HG03442 (cell line): ENCODE data around the gene RNF111.
"Not testable (repeated sequence)": the region's sequence is repeated elsewhere in the genome, so short reads cannot be mapped to it uniquely, and the experiment has no call there.

Experiments used
- ATAC-seq: cut with Tn5 transposase; IDR thresholded peaks from one replicate; pipeline ENCODE4 v1.9.1; 2021; ENCODE audit warnings: mild to moderate bottlenecking, moderate library complexity; ENCODE audit not compliant: unreplicated experiment

The RNF111 gene

GRCh38 chr15:59052915-59053407, 65.5 kb downstream of the RNF111 start:
- no peak for ATAC-seq

DNA sequence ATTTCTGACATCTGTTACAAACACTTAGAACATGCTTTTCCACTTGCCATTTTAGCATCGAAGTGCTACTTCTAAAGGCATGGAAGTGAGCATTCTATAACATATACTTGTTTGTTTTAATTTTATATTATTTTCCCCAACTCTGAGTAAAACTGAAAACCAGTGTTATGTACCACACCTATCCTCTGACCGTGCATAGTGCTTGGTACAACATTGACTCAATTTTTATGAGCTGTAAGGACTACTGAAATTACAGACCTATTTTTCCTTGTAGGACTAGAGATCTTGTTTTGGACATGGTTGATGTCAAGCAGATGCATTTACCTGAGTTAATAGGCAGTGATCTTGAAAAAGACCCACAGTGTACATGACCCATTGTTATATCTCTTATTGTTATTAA, 66.0 kb downstream of the RNF111 start:
- ATAC-seq = no peak

DNA sequence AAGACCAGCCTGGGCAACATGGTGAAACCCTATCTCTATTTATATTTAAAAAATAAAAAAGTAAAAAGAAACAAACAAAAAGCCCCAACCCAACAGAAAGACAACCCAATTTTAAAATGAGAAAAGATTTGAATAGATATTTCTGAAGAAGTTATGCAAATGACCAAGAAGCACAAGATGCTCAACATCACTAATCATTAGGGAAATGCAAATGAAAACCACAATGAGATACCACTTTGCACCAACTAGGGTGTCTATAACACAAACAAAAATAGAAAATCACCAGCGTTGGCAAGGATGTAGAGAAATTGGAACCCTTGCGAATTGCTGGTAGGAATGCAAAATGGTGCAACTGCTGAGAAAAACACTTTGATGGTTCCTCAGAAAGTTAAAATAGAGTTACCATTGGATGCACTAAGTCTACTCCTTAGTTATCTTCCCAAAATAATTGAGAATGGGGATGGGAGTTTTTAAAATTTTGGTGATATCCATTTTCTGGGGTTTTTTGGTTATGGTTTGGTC, 71.7 kb downstream of the RNF111 start:
- ATAC-seq = no peak

GRCh38 chr15:59060348-59060747, 72.9 kb downstream of the RNF111 start:
- no peak for ATAC-seq

DNA sequence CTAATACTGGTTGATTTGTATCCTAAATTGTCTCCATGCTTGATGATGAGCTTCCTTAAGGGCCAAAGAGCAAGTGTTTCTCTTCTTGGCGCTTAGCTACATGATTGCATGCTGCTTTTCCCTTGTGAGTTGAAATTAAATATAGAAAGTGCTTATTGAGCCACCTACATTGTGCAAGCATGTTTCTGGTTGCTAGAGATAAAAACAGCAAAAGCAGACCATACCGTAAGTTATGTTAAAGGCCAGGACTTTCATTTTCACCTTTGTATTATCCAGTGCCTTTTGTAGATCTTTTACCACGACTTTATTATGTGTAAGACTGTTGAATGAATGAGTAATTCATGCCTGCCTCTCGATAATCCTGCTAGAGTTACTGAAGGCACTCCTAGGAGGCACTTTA, 75.6 kb downstream of the RNF111 start:
- no peak for ATAC-seq

- no peak for ATAC-seq
Measured at GRCh38 chr15:59069430-59069829, 82.0 kb downstream of the RNF111 start.

- ATAC-seq = no peak
Measured at GRCh38 chr15:59074607-59075006, 87.1 kb downstream of the RNF111 start.

DNA sequence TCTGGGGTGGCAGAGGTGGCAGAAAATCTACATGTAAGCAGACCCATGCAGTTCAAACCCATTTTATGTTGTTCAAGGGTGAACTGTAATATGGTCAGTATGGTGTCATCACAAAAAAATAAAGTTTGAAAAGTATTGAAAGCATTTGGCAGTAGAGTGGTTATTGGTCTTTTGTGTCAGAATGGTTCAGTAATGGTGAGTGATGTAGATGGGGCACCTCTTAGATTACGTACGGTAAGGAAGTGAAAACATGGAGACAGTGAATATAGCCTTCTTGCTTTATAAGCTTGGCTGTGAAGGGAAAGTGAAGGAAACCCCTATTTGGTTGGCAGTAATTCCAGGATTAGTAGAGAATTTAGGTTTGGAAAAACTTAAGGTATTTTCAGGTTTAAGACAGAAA, 100.3 kb downstream of the RNF111 start:
- ATAC-seq = no peak

DNA sequence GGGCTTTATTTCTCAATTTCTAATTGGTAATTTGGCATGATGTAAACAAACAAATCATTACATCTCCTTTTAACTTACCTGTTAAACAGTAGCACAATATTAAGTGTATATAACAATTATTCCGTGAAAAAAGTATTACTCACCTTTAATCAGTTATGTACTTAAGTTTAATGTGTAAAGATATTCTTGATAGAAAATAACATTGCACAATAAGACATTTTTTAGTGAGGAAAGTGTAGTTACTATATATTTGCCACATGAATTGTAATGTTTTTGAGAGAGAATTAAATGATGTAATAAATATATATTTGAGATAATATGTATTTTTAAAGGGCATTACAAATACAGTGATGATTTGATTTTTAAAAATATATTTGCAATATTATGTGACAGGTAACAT, 106.6 kb downstream of the RNF111 start:
- ATAC-seq = no peak

DNA sequence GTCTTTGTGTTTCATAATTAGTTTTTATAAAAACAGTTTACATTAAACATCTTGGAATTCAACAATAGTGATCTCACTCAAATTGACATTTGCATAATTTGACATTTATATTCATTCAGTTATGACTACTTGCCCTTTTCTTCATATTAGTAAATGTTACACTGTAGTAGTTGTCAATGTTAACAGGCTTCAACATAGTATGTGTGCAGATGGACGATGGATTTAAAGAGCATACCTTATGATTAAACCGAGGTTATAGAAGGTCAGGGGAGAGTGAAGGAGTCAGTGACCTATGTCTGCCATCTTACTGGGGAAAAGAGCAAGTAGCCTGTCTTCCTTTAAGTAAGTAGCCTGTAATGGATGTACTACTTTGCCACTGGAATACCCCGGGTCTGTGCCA, 109.0 kb downstream of the RNF111 start:
- no peak for ATAC-seq

- ATAC-seq = no peak
Measured at GRCh38 chr15:59099162-59099685, 111.8 kb downstream of the RNF111 start.

- ATAC-seq = no peak
Measured at GRCh38 chr15:59104602-59104911, 117.1 kb downstream of the RNF111 start.

DNA sequence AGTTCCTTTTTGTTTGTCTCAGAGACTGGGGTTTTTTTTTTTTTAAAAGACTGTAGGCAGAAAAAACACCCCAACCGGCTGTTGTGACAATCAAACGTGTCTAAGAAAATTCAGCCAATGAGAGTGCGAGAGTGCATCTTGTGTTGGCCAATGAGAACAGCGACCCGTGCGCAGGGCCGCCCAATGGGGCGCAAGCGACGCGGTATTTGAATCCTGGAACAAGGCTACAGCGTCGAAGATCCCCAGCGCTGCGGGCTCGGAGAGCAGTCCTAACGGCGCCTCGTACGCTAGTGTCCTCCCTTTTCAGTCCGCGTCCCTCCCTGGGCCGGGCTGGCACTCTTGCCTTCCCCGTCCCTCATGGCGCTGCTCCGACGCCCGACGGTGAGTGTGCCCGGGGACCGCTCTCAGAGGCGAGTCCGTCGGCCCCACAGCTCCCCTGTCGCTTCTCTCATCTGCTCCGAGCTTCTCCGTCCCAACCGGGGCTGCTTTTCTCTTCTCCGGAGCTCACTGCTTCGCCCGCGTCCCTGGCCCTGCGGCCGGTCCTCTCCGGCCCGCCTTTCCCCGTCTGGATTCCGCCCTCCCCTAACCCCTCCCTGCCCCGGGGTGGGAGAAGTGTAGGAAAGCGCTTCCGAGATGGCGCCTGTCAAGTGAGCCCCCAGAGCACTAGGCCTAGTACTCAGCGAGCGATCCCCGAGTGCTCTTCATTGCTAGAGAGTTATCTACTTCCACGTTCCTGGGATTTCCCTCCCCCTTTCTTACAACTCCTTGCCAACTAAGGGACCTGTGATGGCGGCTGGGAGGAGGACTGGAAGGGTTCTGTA, 117.7 kb downstream of the RNF111 start, which contains the start of gene CCNB2:
TSS of gene CCNB2 (plus strand) at position 235 of the 821 bp plus-strand sequence. CDS start at position 358, 123 bp downstream.
- ATAC-seq = peak; percentile 95

DNA sequence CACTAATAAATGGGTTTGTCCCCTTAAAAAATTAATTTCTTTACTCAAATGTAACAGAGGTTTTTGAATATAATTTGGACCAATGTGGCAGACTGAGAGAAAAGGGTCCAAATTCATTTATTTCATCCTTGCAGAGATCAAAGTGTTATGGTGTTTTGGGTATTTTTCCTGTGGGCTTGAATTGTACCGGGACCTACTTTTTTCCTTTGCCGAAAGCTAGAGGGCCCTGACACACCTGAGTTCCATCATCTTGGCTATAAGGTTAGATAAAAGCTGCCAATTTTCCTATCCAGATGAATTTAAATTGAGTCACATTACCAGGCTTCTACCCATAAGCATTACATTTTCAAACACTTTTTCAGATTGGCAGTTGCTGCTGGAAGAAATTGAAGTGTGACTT, 118.4 kb downstream of the RNF111 start:
- ATAC-seq = no peak

- no peak for ATAC-seq
Measured at GRCh38 chr15:59111251-59111650, 123.8 kb downstream of the RNF111 start.

DNA sequence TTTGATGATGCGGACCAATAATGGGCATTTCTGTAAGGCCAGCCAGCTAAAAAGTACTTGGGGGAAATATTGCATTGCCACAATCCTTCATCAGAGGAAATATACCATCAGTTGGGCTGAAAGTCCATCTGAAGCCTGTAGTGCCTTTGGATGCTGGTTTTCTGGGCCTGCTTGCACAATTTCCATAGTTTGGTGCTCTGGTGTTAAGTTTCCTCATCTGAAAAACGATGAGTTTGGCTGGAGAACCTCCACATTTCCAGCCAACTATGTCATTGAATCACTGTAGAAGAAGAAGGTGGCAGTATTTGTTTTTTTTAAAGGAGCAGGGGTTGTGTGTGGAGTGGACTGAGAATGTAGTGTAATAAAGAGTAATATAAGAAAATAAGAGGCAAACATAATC, 127.6 kb downstream of the RNF111 start:
- ATAC-seq = no peak

GRCh38 chr15:59116141-59116540, 128.7 kb downstream of the RNF111 start:
- no peak for ATAC-seq

DNA sequence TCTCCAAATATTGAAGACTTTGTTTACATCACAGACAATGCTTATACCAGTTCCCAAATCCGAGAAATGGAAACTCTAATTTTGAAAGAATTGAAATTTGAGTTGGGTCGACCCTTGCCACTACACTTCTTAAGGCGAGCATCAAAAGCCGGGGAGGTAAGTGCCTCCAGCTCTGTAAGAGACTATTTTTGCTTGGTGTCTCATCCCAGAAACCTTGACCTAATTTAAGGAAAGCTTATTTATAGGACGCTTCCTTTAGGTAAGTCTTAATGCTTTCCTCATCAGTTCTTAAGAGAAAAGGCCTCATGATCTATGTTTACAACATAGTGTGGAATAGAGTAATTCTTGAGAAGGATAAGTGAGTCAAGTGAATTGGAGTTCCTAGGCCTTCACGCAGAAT, 129.3 kb downstream of the RNF111 start:
- ATAC-seq = no peak

DNA sequence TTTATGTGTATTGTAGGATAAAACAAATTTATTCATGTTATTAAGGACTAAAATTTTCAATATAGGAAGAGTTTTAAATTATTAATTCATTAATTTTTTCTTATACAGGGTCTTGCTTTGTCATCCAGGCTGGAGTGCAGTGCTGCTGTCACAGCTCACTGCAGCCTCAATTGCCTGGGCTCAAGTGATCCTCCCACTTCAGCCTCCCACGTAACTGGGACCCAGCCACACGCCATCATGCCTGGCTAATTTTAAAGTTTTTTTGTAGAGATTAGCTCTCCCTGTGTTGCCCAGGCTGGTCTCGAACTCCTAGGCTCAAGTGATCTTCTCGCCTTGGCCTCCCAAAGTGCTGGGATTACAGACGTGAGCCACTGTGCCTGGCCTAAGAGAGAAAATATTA, 132.2 kb downstream of the RNF111 start:
- ATAC-seq = no peak

GRCh38 chr15:59120937-59121336, 133.5 kb downstream of the RNF111 start:
- ATAC-seq = no peak

GRCh38 chr15:59124261-59124660, 136.8 kb downstream of the RNF111 start:
- no peak for ATAC-seq

DNA sequence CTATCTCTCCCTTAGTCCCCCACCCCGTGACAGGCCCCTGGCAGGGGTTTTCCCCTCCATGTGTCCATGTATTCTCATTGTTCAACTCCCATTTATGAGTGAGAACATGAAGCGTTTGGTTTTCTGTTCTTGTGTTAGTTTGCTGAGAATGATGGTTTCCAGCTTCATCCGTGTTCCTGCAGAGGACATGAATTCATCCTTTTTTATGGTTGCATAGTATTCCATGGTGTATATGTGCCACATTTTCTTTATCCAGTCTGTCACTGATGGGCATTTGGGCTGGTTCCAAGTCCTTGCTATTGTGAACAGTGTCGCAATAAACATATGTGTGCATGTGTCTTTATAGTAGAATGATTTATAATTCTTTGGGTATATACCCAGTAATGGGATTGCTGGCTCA, 138.2 kb downstream of the RNF111 start:
- not testable (repeated sequence) for ATAC-seq
